Sigmoid colon (tissue), 7 donors: ENCODE data around the gene SLC15A1. TPM values are rescaled to one million over a fixed set of nuclear protein-coding genes. Genes with fewer than 3 reads are reported as not detected.
A peak's percentile ranks its signal among the peaks of the same experiment; 100 is the strongest.

ENCODE experiments used
- DNase-seq: peaks from one replicate; pipeline ENCODE4 v3.0.0-alpha.2; 2019
- H3K27ac ChIP-seq, 4 donors: fragments of 200-600 bp; sonication (generic); one replicate each; pipeline ENCODE4 v1.5.1; 2016 to 2019; ENCODE audit warnings: mild to moderate bottlenecking in 1 of 4
- H3K27me3 ChIP-seq, 3 donors: fragments of 200-600 bp; sonication (generic); one replicate each; pipeline ENCODE4 v1.5.1; 2019; ENCODE audit warnings: mild to moderate bottlenecking in 1 of 3
- H3K36me3 ChIP-seq, 4 donors: fragments of 200-600 bp; sonication (generic); one replicate each; pipeline ENCODE4 v1.5.1; 2016 to 2019
- H3K4me1 ChIP-seq, 4 donors: fragments of 200-600 bp; sonication (generic); one replicate each; pipeline ENCODE4 v1.5.1; 2017 to 2019
- H3K4me3 ChIP-seq, 4 donors: fragments of 200-600 bp; sonication (generic); one replicate each; pipeline ENCODE4 v1.5.1; 2017 to 2019; ENCODE audit warnings: mild to moderate bottlenecking in 2 of 4, moderate library complexity in 1 of 4
- H3K9me3 ChIP-seq, 4 donors: fragments of 200-600 bp in 3 of 4; sonication (generic) in 3 of 4; one replicate each; pipeline versions ENCODE4 v1.5.1 to v1.6.1; 2013 to 2019
- CTCF ChIP-seq, 4 experiments: fragments of 450-650 bp in 3 of 4; fragments of 200-600 bp in 1 of 4; IDR thresholded peaks; one replicate each; pipeline ENCODE4 v1.5.1; 2016 to 2019; ENCODE audit warnings: antibody characterized with exemption in 4 of 4, mild to moderate bottlenecking in 3 of 4, moderate library complexity in 2 of 4
- EP300 ChIP-seq, 4 donors: sonication (generic); formaldehyde crosslinking; IDR thresholded peaks; one replicate each; pipeline ENCODE4 v1.6.1; 2017; ENCODE audit warnings: antibody characterized with exemption in 4 of 4
- POLR2A ChIP-seq, 2 donors: fragments of 450-650 bp; IDR thresholded peaks; one replicate each; pipeline ENCODE4 v1.6.1; 2016; ENCODE audit warnings: antibody characterized with exemption in 2 of 2, mild to moderate bottlenecking in 2 of 2, moderate library complexity in 2 of 2
- POLR2AphosphoS5 ChIP-seq, 4 donors: sonication (generic); formaldehyde crosslinking; IDR thresholded peaks; one replicate each; pipeline ENCODE4 v1.6.1; 2017; ENCODE audit warnings: antibody characterized with exemption in 4 of 4
- WGBS, 2 donors: extraction: QIAGEN DNeasy Blood & Tissue Kit; methylation state at CpG; one replicate each; pipeline ENCODE4 v1.1.7; 2013; 5-methylcytosine and 5-hydroxymethylcytosine counted together
- intact Hi-C: fragments of 100-400 bp; cut with DNase I; formaldehyde crosslinking; loops from one replicate; pipeline ENCODE4 v1.15.1; 2023
- polyA plus RNA-seq, 3 donors: library from polyadenylated mRNA; stranded (reverse); fragments of 200-250 nt; gene quantifications; one replicate each; pipeline ENCODE4 v1.2.3, GENCODE V29; 2013
- total RNA-seq, 4 donors: library from RNA; depleted of rRNA; stranded (reverse); fragments of >200 nt; gene quantifications; one replicate each; pipeline ENCODE4 v1.1.0, GENCODE V29; 2016
- donor health status: healthy with polysubstance abuse.
- donor health status: Bipolar disorder and iron deficiency.
- donor health status: healthy.

SLC15A1 gene
- total and polyA plus RNA-seq, 7 donors = under 0.01 to 11.1 (median 2.1) TPM; not detected in 2

- Histone ChIP-seq H3K9me3 (no peaks in the 10 kb centered on the region), H3K27me3 (peaks cover 14 to 47% (median 29%) of the 10 kb centered on the region in 3 donors), H3K27ac (no peak overlapping the region), H3K4me3 (peak overlapping the region in 3 of 4 donors; percentile 27 to 36 (median 35)), H3K4me1 (peaks cover 0 to 15% (median 12%) of the 10 kb centered on the region in 4 donors), H3K36me3 (no peaks in the 10 kb centered on the region)
- no peak for DNase-seq
- WGBS, 2 donors = 3 to 4% methylated on average over 36 of the region's 36 CpGs
- TF ChIP-seq POLR2A (IDR thresholded peaks at IDR 0.05) (no peak), CTCF (IDR thresholded peaks at IDR 0.05) (no peak), EP300 (IDR thresholded peaks at IDR 0.05) (no peak), POLR2AphosphoS5 (IDR thresholded peaks at IDR 0.05) (no peak)
- intact Hi-C loops = no loop called here
Measured at GRCh38 chr13:98751861-98752466, 508 bp downstream of the SLC15A1 start.

GRCh38 chr13:98751367-98751782 lies 1.1 kb downstream of the SLC15A1 start:
- intact Hi-C loops = no loop called here
- Histone ChIP-seq H3K4me1 (peaks cover 0 to 15% (median 12%) of the 10 kb centered on the region in 4 donors), H3K4me3 (no peak overlapping the region), H3K27ac (no peak overlapping the region), H3K27me3 (peaks cover 14 to 47% (median 29%) of the 10 kb centered on the region in 3 donors), H3K9me3 (no peaks in the 10 kb centered on the region), H3K36me3 (no peaks in the 10 kb centered on the region)
- 20 to 37% methylated on average over 8 of the region's 8 CpGs for WGBS, 2 donors
- TF ChIP-seq EP300 (IDR thresholded peaks at IDR 0.05) (no peak), POLR2AphosphoS5 (IDR thresholded peaks at IDR 0.05) (no peak), CTCF (IDR thresholded peaks at IDR 0.05) (no peak), POLR2A (IDR thresholded peaks at IDR 0.05) (no peak)
- no peak for DNase-seq

- intact Hi-C loops = no loop called here
- Histone ChIP-seq H3K27ac (no peak overlapping the region), H3K9me3 (no peaks in the 10 kb centered on the region), H3K4me3 (no peak overlapping the region), H3K36me3 (no peaks in the 10 kb centered on the region), H3K27me3 (peaks cover 14 to 43% (median 22%) of the 10 kb centered on the region in 3 donors), H3K4me1 (peaks cover 0 to 15% (median 12%) of the 10 kb centered on the region in 4 donors)
- 63 to 65% methylated on average over 3 of the region's 3 CpGs for WGBS, 2 donors
- TF ChIP-seq POLR2A (IDR thresholded peaks at IDR 0.05) (no peak), CTCF (IDR thresholded peaks at IDR 0.05) (no peak), POLR2AphosphoS5 (IDR thresholded peaks at IDR 0.05) (no peak), EP300 (IDR thresholded peaks at IDR 0.05) (no peak)
- no peak for DNase-seq
Measured at GRCh38 chr13:98749501-98749900, 3.0 kb downstream of the SLC15A1 start.

GRCh38 chr13:98746968-98747367 lies 5.5 kb downstream of the SLC15A1 start:
- no peak for TF ChIP-seq POLR2AphosphoS5 (IDR thresholded peaks at IDR 0.05)
- TF ChIP-seq POLR2A (IDR thresholded peaks at IDR 0.05) = no peak
- TF ChIP-seq EP300 (IDR thresholded peaks at IDR 0.05) = no peak
- TF ChIP-seq CTCF (IDR thresholded peaks at IDR 0.05) = no peak
- no peak overlapping the region for H3K27ac ChIP-seq
- intact Hi-C loops = no loop called here
- H3K4me1 ChIP-seq = peaks cover 0 to 6% (median 4%) of the 10 kb centered on the region in 4 donors
- no peak overlapping the region for H3K4me3 ChIP-seq
- H3K9me3 ChIP-seq = no peaks in the 10 kb centered on the region
- no peak for DNase-seq
- H3K27me3 ChIP-seq = peaks cover 7 to 18% (median 8%) of the 10 kb centered on the region in 3 donors
- 90 to 93% methylated on average over 8 of the region's 8 CpGs for WGBS, 2 donors
- no peaks in the 10 kb centered on the region for H3K36me3 ChIP-seq
